Endodermal cell (in vitro differentiated cells): ENCODE measurements around the gene LDLRAD4. TPM values are rescaled to one million over a fixed set of nuclear protein-coding genes. Genes with fewer than 3 reads are reported as not detected.

Experiments used
- DNase-seq: peaks from one replicate; pipeline ENCODE4 v3.0.0-alpha.2; 2017
- H3K27ac ChIP-seq: 2 replicates; pipeline ENCODE4 v1.5.1; 2013; ENCODE audit warnings: mild to moderate bottlenecking, low read depth, low read length, moderate library complexity
- H3K27me3 ChIP-seq: 2 replicates; pipeline ENCODE4 v1.6.1; 2013; ENCODE audit warnings: mild to moderate bottlenecking, low read length, moderate library complexity; ENCODE audit not compliant: insufficient read depth, control insufficient read depth, poor library complexity, severe bottlenecking
- H3K36me3 ChIP-seq: 2 replicates; pipeline ENCODE4 v1.7.0; 2013; ENCODE audit warnings: mild to moderate bottlenecking, low read length, moderate library complexity; ENCODE audit not compliant: control insufficient read depth, insufficient read depth
- H3K4me1 ChIP-seq: one replicate; pipeline ENCODE4 v1.7.0; 2013; ENCODE audit warnings: low read length; ENCODE audit not compliant: control insufficient read depth, insufficient read depth
- H3K4me3 ChIP-seq: 2 replicates; pipeline ENCODE4 v1.5.1; 2013; ENCODE audit warnings: mild to moderate bottlenecking, low read length, moderate library complexity
- H3K9ac ChIP-seq: 2 replicates; pipeline ENCODE4 v1.6.1; 2013; ENCODE audit warnings: mild to moderate bottlenecking, low read length, moderate library complexity; ENCODE audit not compliant: poor library complexity, severe bottlenecking; ENCODE audit errors: extremely low read depth
- H3K9me3 ChIP-seq: 2 replicates; pipeline ENCODE4 v1.6.1; 2013; ENCODE audit warnings: mild to moderate bottlenecking, low read length, moderate library complexity; ENCODE audit not compliant: control insufficient read depth
- H3K27ac Mint-ChIP-seq: 2 replicates; pipeline ENCODE4 v1.8.0; 2020; ENCODE audit warnings: mixed read lengths
- H3K27me3 Mint-ChIP-seq: 2 replicates; pipeline ENCODE4 v1.8.0; 2021; ENCODE audit warnings: mild to moderate bottlenecking, mixed read lengths; ENCODE audit not compliant: insufficient read depth
- H3K36me3 Mint-ChIP-seq: 2 replicates; pipeline ENCODE4 v1.8.0; 2020; ENCODE audit warnings: low read depth, mixed read lengths
- H3K4me1 Mint-ChIP-seq: 2 replicates; pipeline ENCODE4 v1.8.0; 2020; ENCODE audit warnings: mixed read lengths
- H3K4me3 Mint-ChIP-seq: 2 replicates; pipeline ENCODE4 v1.8.0; 2020; ENCODE audit warnings: mild to moderate bottlenecking, moderate library complexity, mixed read lengths
- H3K9me3 Mint-ChIP-seq: 2 replicates; pipeline ENCODE4 v1.8.0; 2020; ENCODE audit warnings: mild to moderate bottlenecking, mixed read lengths
- WGBS, 2 experiments: methylation state at CpG; one replicate each; pipeline versions ENCODE4 v1.1.5 to v1.1.7; 2013; ENCODE audit warnings: missing lambda C conversion rate in 2 of 2, mixed read lengths in 1 of 2; ENCODE audit not compliant: insufficient coverage in 1 of 2, insufficient read length in 1 of 2; 5-methylcytosine and 5-hydroxymethylcytosine counted together
- total RNA-seq, 2 donors: library from RNA; stranded (reverse); fragmentation: NEBNext Ultra II Directional in 1 of 2; extraction: Animal tissue kit (Norgen Biotek cat#: 25700) in 1 of 2; gene quantifications; 2 replicates in 1 of 2; 3 replicates in 1 of 2; pipeline ENCODE4 v1.2.1, GENCODE V29; 2021
- TF ChIP-seq, protein P1 (sequence below): fragments of 200-600 bp; sonication (generic); conservative IDR thresholded peaks from 2 replicates; pipeline ENCODE4 v1.5.0; 2021; ENCODE audit warnings: antibody characterized with exemption, mild to moderate bottlenecking

LDLRAD4 gene
- total RNA-seq, 2 donors from 2014 or later: 14.9 to 15.1 TPM

DNA sequence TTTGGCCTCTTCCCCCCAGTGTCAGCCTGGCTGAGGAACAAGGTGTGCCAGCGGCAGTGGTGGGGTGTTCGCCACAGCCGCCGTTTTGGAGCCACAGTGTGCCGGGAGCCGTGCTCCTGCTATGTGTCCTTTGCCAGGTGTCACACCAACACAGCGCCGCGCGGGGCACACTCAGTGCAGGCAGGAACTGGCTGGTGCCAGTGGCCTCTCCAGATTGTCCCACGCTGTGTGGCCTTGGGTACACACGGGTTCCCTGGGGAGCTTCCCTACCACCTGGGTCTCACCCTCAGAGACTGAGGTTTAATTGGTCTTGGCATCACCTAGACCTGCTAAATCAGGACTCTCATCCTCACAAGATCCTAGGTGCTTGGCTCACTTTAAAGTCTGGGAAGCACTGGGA is 171.6 kb downstream of the LDLRAD4 start:
- no peak for DNase-seq
- H3K4me3 Mint-ChIP-seq: no peak overlapping the region
- no peaks in the 10 kb centered on the region for H3K4me1 ChIP-seq
- H3K4me3 ChIP-seq: no peak overlapping the region
- no peak overlapping the region for H3K27ac ChIP-seq
- H3K9me3 Mint-ChIP-seq: no peaks in the 10 kb centered on the region
- no peaks in the 10 kb centered on the region for H3K27me3 ChIP-seq
- TF ChIP-seq, protein P1, sequence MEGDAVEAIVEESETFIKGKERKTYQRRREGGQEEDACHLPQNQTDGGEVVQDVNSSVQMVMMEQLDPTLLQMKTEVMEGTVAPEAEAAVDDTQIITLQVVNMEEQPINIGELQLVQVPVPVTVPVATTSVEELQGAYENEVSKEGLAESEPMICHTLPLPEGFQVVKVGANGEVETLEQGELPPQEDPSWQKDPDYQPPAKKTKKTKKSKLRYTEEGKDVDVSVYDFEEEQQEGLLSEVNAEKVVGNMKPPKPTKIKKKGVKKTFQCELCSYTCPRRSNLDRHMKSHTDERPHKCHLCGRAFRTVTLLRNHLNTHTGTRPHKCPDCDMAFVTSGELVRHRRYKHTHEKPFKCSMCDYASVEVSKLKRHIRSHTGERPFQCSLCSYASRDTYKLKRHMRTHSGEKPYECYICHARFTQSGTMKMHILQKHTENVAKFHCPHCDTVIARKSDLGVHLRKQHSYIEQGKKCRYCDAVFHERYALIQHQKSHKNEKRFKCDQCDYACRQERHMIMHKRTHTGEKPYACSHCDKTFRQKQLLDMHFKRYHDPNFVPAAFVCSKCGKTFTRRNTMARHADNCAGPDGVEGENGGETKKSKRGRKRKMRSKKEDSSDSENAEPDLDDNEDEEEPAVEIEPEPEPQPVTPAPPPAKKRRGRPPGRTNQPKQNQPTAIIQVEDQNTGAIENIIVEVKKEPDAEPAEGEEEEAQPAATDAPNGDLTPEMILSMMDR: no peak
- H3K36me3 Mint-ChIP-seq: no peaks in the 10 kb centered on the region
- 91 to 96% methylated on average over 11 to 12 of the region's 12 CpGs for WGBS, 2 experiments
- H3K27me3 Mint-ChIP-seq: no peaks in the 10 kb centered on the region
- no peak overlapping the region for H3K9ac ChIP-seq
- no peak overlapping the region for H3K27ac Mint-ChIP-seq
- no peaks in the 10 kb centered on the region for H3K4me1 Mint-ChIP-seq
- H3K9me3 ChIP-seq: no peaks in the 10 kb centered on the region
- no peaks in the 10 kb centered on the region for H3K36me3 ChIP-seq

DNA sequence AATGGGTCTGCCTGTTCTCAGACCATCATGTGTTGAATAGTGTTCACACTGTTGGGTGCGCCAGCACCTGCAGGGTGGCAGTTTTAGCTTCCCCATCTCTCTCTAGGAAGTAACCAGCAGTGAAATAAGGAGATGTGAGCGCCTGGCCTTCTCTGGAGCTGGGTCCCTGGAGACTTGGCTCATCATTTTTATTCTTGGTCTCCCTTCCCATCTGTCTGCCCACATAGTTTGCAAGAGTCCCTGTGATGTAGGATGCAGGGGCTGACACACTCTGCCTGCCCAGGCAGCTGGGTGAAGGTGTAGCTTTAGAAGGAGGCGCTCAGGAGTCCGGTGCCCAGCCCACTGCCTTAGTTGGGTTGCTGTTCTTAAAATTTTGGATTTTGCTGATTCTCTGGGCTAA is 172.2 kb downstream of the LDLRAD4 start:
- no peak overlapping the region for H3K9ac ChIP-seq
- no peaks in the 10 kb centered on the region for H3K27me3 Mint-ChIP-seq
- DNase-seq: no peak
- no peak overlapping the region for H3K27ac Mint-ChIP-seq
- H3K9me3 Mint-ChIP-seq: no peaks in the 10 kb centered on the region
- WGBS, 2 experiments: 94 to 100% methylated on average over 4 of the region's 4 CpGs
- H3K27ac ChIP-seq: no peak overlapping the region
- H3K4me1 Mint-ChIP-seq: no peaks in the 10 kb centered on the region
- no peaks in the 10 kb centered on the region for H3K9me3 ChIP-seq
- TF ChIP-seq, protein P1: no peak
- no peak overlapping the region for H3K4me3 Mint-ChIP-seq
- H3K4me3 ChIP-seq: no peak overlapping the region
- no peaks in the 10 kb centered on the region for H3K27me3 ChIP-seq
- H3K36me3 Mint-ChIP-seq: no peaks in the 10 kb centered on the region
- no peaks in the 10 kb centered on the region for H3K4me1 ChIP-seq
- H3K36me3 ChIP-seq: no peaks in the 10 kb centered on the region

DNA sequence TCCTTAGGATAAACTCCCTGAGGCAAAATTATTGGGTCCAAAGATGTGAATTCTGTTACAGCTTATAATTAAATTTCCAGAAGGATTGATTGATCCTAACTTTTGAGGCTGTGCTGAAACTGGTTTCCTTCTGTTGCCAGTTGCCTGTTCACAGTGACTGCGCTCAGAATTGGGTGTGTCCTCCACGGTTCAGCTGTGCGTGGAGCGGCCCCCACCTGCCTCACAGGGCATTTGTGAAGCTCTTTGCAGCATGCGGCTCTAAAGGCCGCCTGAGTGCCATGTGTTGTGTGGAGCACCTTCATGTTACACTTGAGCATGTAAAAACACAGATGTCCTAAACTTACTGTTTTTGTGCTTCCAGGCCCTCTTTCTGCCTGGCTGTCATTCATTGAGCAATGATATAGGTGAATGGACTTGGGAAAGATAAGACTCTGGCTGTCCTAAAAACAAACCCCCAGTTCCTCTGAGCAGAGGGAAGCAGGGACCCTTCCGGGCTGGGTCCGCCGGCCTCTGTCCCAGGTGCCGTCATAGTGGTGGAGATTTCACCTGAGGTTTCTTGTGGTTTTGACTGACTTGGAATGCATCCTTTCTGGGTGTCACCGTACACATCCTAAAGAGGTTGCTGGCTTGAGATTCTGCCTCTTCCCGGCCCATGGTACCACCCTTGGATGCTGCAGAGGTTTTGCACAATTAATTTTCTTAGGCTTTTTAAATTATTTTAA is 173.6 kb downstream of the LDLRAD4 start:
- Histone ChIP-seq H3K9ac (no peak overlapping the region), H3K36me3 (no peaks in the 10 kb centered on the region), H3K4me3 (no peak overlapping the region), H3K4me1 (no peaks in the 10 kb centered on the region), H3K27me3 (no peaks in the 10 kb centered on the region), H3K27ac (no peak overlapping the region), H3K9me3 (no peaks in the 10 kb centered on the region)
- H3K27ac Mint-ChIP-seq: no peak overlapping the region
- no peak for DNase-seq
- TF ChIP-seq, protein P1: no peak
- 94 to 97% methylated on average over 6 to 12 of the region's 12 CpGs for WGBS, 2 experiments
- H3K4me1 Mint-ChIP-seq: no peaks in the 10 kb centered on the region
- no peaks in the 10 kb centered on the region for H3K9me3 Mint-ChIP-seq
- H3K4me3 Mint-ChIP-seq: no peak overlapping the region
- no peaks in the 10 kb centered on the region for H3K27me3 Mint-ChIP-seq
- no peaks in the 10 kb centered on the region for H3K36me3 Mint-ChIP-seq
